ENCODE data around the gene OCRL. TPM values are rescaled to one million over a fixed set of nuclear protein-coding genes. Genes with fewer than 3 reads are reported as not detected.

Gene OCRL
- total RNA-seq, 1 experiment from 2014 or later: 19.4 TPM

- Histone ChIP-seq H2AFZ (ENCODE audit: low read length) (no peak overlapping the region), H3K9me3 (ENCODE audit: low read length) (no peaks in the 10 kb centered on the region), H3K9ac (ENCODE audit: low read length) (no peak overlapping the region), H3K79me2 (ENCODE audit: low read length) (no peaks in the 10 kb centered on the region), H3K27ac (ENCODE audit: low read length) (no peak overlapping the region), H3K4me2 (ENCODE audit: low read length) (no peak overlapping the region), H3F3A (ENCODE audit: low read length, unreplicated experiment) (no peaks in the 10 kb centered on the region), H4K20me1 (ENCODE audit: low read length) (no peaks in the 10 kb centered on the region), H3K9me2 (replicated peaks; ENCODE audit: low read length) (no peaks in the 10 kb centered on the region), H3K27me3 (ENCODE audit: low read length) (no peaks in the 10 kb centered on the region), H3K4me3 (ENCODE audit: low read length) (no peak overlapping the region), H3K4me1 (ENCODE audit: insufficient read depth, low read length) (no peaks in the 10 kb centered on the region), H3K36me3 (ENCODE audit: low read depth, low read length) (no peaks in the 10 kb centered on the region; the same call in 1 of the 2 replicates)
- no peak for DNase-seq
- CTCF ChIA-PET: no interaction called here
- no peak for ATAC-seq
- TF ChIP-seq, protein P1, sequence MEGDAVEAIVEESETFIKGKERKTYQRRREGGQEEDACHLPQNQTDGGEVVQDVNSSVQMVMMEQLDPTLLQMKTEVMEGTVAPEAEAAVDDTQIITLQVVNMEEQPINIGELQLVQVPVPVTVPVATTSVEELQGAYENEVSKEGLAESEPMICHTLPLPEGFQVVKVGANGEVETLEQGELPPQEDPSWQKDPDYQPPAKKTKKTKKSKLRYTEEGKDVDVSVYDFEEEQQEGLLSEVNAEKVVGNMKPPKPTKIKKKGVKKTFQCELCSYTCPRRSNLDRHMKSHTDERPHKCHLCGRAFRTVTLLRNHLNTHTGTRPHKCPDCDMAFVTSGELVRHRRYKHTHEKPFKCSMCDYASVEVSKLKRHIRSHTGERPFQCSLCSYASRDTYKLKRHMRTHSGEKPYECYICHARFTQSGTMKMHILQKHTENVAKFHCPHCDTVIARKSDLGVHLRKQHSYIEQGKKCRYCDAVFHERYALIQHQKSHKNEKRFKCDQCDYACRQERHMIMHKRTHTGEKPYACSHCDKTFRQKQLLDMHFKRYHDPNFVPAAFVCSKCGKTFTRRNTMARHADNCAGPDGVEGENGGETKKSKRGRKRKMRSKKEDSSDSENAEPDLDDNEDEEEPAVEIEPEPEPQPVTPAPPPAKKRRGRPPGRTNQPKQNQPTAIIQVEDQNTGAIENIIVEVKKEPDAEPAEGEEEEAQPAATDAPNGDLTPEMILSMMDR (conservative IDR thresholded peaks at IDR 0.05; ENCODE audit: low read depth, low read length): no peak
- no peak for TF ChIP-seq EZH2 (IDR thresholded peaks at IDR 0.05; ENCODE audit: low read length, unreplicated experiment)
- POLR2A ChIA-PET (ENCODE audit: unreplicated experiment): no interaction called here
- intact Hi-C loops (cut with micrococcal nuclease): no loop called here
- BruUV-seq (replicated peaks): no TSS peak
Measured at GRCh38 chrX:129511689-129512088, 28.4 kb upstream of the OCRL start.

DNA sequence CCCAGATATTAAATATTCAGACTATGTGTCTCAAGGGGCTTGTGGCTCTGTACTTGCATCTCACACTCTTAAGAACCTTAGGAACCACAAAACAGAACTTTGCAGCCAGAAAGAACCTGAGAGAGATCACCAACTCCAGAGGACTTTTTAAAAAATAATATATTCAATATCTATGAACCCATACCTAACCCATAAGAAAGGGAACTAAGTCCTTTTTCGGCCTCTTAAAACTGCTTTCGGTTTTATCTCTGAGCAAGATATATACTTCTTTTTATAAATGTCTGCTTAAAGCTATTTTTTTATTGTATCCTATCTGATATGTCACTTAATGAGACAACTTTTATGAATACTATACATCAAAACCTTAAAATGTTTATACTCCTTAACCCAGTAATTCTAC is 27.6 kb upstream of the OCRL start:
- CTCF ChIA-PET: no interaction called here
- H3K9ac ChIP-seq (ENCODE audit: low read length): no peak overlapping the region
- DNase-seq: no peak
- H3K9me2 ChIP-seq (replicated peaks; ENCODE audit: low read length): no peaks in the 10 kb centered on the region
- no peak for TF ChIP-seq EZH2phosphoT487 (IDR thresholded peaks at IDR 0.05; ENCODE audit: borderline replicate concordance, low read length)
- BruUV-seq (replicated peaks): no TSS peak
- H3K27ac ChIP-seq (ENCODE audit: low read length): no peak overlapping the region
- H3K27me3 ChIP-seq (ENCODE audit: low read length): no peaks in the 10 kb centered on the region
- H3F3A ChIP-seq (ENCODE audit: low read length, unreplicated experiment): no peaks in the 10 kb centered on the region
- H3K4me2 ChIP-seq (ENCODE audit: low read length): no peak overlapping the region
- no peaks in the 10 kb centered on the region for H3K4me1 ChIP-seq (ENCODE audit: insufficient read depth, low read length)
- ATAC-seq: no peak
- peaks cover 6% of the 10 kb centered on the region; the same call in 1 of the 2 replicates for H3K79me2 ChIP-seq (ENCODE audit: low read length)
- no peak overlapping the region for H3K4me3 ChIP-seq (ENCODE audit: low read length)
- intact Hi-C loops (cut with micrococcal nuclease): no loop called here
- no peaks in the 10 kb centered on the region for H3K9me3 ChIP-seq (ENCODE audit: low read length)
- H4K20me1 ChIP-seq (ENCODE audit: low read length): no peaks in the 10 kb centered on the region
- H2AFZ ChIP-seq (ENCODE audit: low read length): no peak overlapping the region
- POLR2A ChIA-PET (ENCODE audit: unreplicated experiment): no interaction called here
- H3K36me3 ChIP-seq (ENCODE audit: low read depth, low read length): no peaks in the 10 kb centered on the region; the same call in 1 of the 2 replicates

DNA sequence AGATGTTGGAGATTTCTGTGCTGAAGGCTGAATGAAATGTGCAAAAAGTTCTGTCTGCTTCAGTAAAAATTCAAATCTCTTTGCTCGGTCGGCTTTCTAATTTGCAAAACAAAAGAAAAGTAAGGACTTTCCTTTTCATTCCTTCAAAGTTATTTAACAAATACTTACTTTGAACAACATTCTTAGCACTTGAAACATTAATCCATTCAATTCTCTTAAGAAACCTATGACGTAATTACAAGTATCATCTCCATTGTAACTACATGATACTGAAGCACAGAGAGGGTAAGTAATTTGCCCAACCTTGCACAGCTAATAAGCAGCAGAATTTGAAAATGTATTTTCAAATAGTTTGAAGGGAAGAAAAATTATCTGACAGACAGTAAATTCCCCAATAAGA is 23.7 kb upstream of the OCRL start:
- H3K79me2 ChIP-seq (ENCODE audit: low read length): peaks cover 41% of the 10 kb centered on the region

More for the DNA sequence above, 23.7 kb upstream of the OCRL start:
- BruUV-seq (replicated peaks): no TSS peak
- no peak overlapping the region for H3K27ac ChIP-seq (ENCODE audit: low read length)
- no peak for TF ChIP-seq EZH2phosphoT487 (IDR thresholded peaks at IDR 0.05; ENCODE audit: borderline replicate concordance, low read length)
- TF ChIP-seq EZH2 (IDR thresholded peaks at IDR 0.05; ENCODE audit: low read length, unreplicated experiment): no peak
- TF ChIP-seq, protein P1 (conservative IDR thresholded peaks at IDR 0.05; ENCODE audit: low read depth, low read length): no peak
- no peak overlapping the region for H3K4me3 ChIP-seq (ENCODE audit: low read length)
- no peak overlapping the region for H2AFZ ChIP-seq (ENCODE audit: low read length)
- CTCF ChIA-PET: no interaction called here
- DNase-seq: no peak
- no peaks in the 10 kb centered on the region for H3K27me3 ChIP-seq (ENCODE audit: low read length)
- H3K9me3 ChIP-seq (ENCODE audit: low read length): no peaks in the 10 kb centered on the region
- no peak for ATAC-seq
- no peak overlapping the region for H3K9ac ChIP-seq (ENCODE audit: low read length)
- no peaks in the 10 kb centered on the region for H3K4me1 ChIP-seq (ENCODE audit: insufficient read depth, low read length)
- H3K36me3 ChIP-seq (ENCODE audit: low read depth, low read length): no peaks in the 10 kb centered on the region; the same call in 1 of the 2 replicates
- intact Hi-C loops (cut with micrococcal nuclease): no loop called here
- no peaks in the 10 kb centered on the region for H3K9me2 ChIP-seq (replicated peaks; ENCODE audit: low read length)
- H4K20me1 ChIP-seq (ENCODE audit: low read length): no peaks in the 10 kb centered on the region
- no peaks in the 10 kb centered on the region for H3F3A ChIP-seq (ENCODE audit: low read length, unreplicated experiment)
- POLR2A ChIA-PET (ENCODE audit: unreplicated experiment): no interaction called here
- no peak overlapping the region for H3K4me2 ChIP-seq (ENCODE audit: low read length)
